NCI-H446 treated with DMSO at 0.1 percent for 48 hours (cell line): ENCODE results near the gene EDC3.
A peak's percentile ranks its signal among the peaks of the same experiment; 100 is the strongest.
"Not testable (repeated sequence)": the region's sequence is repeated elsewhere in the genome, so short reads cannot be mapped to it uniquely, and the experiment has no call there.

Source experiments
- DNase-seq: peaks from one replicate; lab custom pipeline; 2025; lab: John Stamatoyannopoulos, UW

Gene EDC3, protein sequence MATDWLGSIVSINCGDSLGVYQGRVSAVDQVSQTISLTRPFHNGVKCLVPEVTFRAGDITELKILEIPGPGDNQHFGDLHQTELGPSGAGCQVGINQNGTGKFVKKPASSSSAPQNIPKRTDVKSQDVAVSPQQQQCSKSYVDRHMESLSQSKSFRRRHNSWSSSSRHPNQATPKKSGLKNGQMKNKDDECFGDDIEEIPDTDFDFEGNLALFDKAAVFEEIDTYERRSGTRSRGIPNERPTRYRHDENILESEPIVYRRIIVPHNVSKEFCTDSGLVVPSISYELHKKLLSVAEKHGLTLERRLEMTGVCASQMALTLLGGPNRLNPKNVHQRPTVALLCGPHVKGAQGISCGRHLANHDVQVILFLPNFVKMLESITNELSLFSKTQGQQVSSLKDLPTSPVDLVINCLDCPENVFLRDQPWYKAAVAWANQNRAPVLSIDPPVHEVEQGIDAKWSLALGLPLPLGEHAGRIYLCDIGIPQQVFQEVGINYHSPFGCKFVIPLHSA

GRCh38 chr15:74695597-74696397 is at the start of gene EDC3:
TSS of gene EDC3 (minus strand) at chr15:74696024. CDS start at chr15:74675124, 20,900 bp downstream.
- peak; percentile 52 for DNase-seq

- DNase-seq = no peak
Observed at GRCh38 chr15:74742422-74742821, 46.6 kb upstream of the EDC3 start.

- not testable (repeated sequence) for DNase-seq
Observed at GRCh38 chr15:74738239-74738638, 42.4 kb upstream of the EDC3 start.

DNA sequence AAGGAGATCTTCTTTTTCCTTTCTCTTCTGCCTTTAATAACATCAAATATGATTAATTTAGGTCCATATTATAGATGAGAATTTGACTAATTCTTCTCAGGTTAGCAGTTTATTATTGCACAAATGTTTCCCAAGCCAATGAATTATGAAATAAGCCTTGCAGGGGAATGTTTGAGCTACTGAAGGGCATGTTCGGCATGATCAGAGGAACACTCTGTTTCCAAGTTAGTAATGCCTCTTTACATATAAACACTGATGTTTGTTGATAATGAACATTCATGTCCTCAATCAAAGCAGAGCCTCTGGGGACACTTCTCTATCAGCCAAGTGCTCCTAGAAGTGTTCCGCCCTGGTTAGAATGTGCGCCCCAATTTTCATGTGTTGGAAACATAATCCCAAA is 39.5 kb upstream of the EDC3 start:
- no peak for DNase-seq

DNA sequence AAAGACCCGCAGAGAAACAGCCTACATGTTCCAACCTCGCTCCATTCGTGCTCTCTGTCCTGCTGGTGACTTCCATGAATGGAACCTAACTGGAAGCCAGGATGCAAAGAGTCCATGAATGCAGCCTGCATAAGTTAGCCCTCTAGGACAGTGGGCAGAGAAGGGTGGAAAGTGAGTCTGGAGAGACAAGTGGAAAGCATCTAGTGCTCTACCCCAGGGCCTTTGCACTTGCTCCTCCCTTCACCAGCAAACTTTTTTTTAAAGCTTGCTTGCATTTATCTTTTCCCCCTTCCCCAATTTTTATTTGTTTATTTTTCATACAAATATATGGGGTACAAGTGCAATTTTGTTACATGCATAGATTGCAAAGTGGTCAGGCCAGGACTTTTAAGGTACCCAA is 37.4 kb upstream of the EDC3 start:
- no peak for DNase-seq

DNA sequence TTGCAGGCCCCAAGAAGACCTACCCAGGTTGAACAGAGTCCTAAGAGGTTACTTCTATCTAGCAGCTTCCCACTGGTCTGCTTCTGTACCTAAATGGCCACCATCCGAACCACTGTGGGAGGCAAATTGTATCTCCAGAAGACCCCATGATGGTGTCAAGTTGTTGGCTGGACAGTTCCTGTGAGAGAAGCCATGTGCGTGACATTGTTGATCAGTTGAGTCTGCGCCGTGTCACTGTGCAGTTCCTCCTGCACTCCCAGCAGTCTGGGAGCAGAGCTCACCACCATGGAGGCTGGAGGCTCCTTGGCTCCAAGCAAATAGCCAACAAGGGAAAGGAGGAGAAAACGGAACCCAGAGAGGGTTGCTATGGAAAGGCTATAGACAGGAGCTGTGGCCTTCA is 37.0 kb upstream of the EDC3 start:
- no peak for DNase-seq

- no peak for DNase-seq
Observed at GRCh38 chr15:74730619-74731316, 34.9 kb upstream of the EDC3 start.

DNA sequence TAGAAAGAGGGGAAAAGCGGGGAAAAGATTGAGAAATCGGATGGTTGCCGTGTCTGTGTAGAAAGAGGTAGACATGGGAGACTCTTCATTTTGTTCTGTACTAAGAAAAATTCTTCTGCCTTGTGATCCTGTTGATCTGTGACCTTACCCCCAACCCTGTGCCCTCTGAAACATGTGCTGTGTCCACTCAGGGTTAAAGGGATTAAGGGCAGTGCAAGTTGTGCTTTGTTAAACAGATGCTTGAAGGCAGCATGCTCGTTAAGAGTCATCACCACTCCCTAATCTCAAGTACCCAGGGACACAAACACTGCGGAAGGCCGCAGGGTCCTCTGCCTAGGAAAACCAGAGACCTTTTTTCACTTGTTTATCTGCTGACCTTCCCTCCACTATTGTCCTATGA is 33.5 kb upstream of the EDC3 start:
- DNase-seq = not testable (repeated sequence)

- DNase-seq = not testable (repeated sequence)
Observed at GRCh38 chr15:74728699-74729098, 32.9 kb upstream of the EDC3 start.

GRCh38 chr15:74727727-74728126 is 31.9 kb upstream of the EDC3 start:
- no peak for DNase-seq

DNA sequence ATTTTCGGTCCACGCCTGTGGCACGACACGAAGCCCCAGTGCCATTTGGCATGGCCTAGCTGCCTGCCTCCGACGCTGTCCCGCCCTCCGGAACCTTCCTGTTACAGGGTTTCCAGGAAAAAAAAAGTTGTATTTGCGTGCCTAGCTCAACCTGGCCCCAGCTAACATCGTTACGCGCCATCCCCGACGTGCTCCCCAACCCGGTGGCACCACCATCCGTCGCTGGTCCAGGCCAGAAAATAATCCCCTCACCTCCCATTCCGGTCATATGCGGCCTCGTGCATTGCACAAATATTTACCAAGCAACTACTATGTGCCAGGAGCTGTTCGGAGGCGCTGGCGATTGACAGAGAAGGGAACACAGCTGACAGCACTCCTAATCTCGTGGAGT is 30.9 kb upstream of the EDC3 start:
- no peak for DNase-seq

DNA sequence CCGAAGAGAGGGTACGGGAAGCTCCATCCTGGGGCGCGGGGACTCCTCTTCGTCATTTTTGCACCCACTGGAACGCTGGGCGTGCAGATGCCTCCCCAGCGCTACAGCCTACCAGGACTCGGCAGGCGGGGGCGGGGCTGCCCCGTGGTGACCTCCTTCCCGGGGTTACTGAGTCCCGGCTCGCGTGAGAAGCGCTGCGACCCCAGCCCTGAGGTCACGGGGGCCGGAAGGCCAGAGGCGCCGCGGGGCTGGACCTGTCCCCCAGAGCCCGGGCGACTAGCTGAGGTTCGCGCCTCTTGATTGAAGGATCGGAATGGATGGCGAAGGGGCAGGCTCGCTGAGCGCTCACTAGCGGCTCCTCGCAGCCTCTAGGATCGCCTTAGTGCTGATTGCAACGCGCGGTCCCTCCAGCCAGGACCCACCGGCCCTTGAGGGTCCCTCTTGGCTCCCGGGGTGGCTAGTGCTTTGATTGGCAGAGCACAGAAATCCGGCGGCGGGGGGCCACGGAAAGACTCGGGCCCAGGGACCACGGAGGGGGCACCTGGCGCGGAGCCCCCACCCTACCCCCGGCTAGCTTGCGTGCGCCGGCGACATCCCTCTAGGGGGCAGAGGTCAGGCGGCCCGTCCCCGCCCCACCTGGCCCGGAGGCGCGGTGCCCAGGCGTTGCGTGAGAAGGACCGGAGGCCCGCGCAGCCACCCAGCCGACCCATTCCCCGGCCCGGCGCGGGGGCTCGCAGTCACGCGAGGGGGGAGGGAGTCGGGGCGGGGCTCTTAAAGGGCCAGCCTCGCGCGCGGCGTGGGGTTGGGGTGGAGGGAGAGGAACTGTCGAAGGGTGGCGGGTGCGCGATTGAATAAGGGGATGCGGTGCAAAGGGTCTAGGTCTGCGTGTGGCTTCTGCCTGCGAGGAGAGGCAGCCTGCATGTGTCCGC is 30.3 kb upstream of the EDC3 start:
- DNase-seq = no peak

DNA sequence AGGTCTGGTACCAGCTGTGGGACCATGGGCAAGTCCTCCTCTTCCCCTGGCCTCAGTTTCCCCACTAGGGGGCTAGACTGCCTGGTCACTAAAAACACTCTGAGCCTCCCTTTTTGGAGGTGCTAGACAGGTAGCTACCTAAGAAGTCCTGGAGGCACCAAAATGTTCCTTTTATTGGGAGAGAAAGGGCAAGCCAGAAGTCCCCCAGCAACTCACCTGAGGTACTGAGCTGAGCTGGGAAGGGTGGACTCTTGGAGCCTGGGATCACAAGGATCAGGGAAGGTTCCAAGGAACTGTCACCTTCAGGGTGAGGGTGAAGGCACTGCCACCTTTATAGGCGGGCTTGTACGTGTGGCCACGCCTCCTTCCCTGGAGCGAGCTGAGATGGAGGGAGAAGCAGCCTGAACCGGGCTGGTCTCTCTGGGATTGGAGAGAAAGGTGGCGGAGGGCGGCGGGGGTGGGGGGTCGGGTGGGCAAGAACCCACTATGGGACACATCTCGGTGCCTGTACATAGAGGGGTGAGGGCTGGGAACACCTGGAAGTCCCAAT is 29.5 kb upstream of the EDC3 start, which contains the start of gene CYP1A1:
CYP1A1 (minus strand) TSS at position 304 of the 550 bp plus-strand sequence. CDS start 2,431 bp downstream, outside the sequence.
- DNase-seq = no peak

GRCh38 chr15:74724570-74725224 is 28.9 kb upstream of the EDC3 start:
- no peak for DNase-seq

- peak; percentile 6 for DNase-seq
Observed at GRCh38 chr15:74723754-74724334, 28.0 kb upstream of the EDC3 start.

- DNase-seq = no peak
Observed at GRCh38 chr15:74723187-74723586, 27.4 kb upstream of the EDC3 start.

- no peak for DNase-seq
Observed at GRCh38 chr15:74722591-74722990, 26.8 kb upstream of the EDC3 start.

DNA sequence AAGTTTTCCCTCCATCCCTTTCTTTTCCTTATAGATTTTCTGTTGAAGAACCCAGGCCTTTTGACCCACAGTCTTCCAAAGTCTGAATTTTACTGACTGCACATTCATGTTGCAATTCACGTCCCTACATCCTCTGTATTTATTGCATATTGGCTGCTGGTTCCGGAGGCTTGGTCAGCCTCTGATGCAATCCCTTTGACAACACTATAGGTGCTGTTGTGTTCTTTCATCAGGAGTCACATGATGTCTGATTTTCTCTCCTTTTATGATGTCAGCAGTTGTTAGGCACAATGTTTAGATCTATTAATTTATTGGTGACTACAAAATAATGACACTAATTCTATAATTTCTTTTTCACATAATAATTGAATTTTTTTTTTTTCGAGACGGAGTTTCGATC is 20.8 kb upstream of the EDC3 start:
- DNase-seq = no peak

- DNase-seq = no peak
Observed at GRCh38 chr15:74712311-74712710, 16.5 kb upstream of the EDC3 start.
